ENCODE data around the gene SOCS7. TPM values are rescaled to one million over a fixed set of nuclear protein-coding genes. Genes with fewer than 3 reads are reported as not detected.

The SOCS7 gene
- total and polyA plus RNA-seq, 2 experiments from 2014 or later = 5.0 to 29.2 TPM

DNA sequence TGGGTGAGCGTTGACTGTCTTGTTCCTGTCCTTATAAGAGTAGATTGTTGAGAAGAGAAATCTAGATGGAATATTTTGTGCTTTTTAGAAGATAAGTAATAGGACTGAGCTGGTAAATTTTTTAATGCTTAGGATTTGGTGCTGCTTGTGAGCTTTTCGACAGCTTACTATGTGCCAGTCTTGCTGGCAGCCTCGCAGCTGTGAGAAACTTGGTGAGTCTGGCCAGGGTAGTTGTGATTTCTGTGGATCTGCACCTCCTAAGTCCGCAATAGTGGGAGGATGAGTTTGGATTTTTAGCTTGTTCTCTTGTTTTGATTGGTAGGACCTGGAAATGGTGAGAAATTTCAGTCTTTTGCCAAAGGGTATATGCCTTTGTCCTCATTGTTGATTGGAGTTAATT, 3.6 kb downstream of the SOCS7 start:
- Histone ChIP-seq H3F3A (replicated peaks; ENCODE audit: low read depth) (peaks cover 17% of the 10 kb centered on the region; the same call in 1 of the 2 replicates), H3K27ac (ENCODE audit: low read depth) (no peak overlapping the region), H4K20me1 (replicated peaks; ENCODE audit: insufficient read depth) (peaks cover 19% of the 10 kb centered on the region), H3K4me2 (no peak overlapping the region), H2AFZ (no peak overlapping the region), H3K27me3 (ENCODE audit: insufficient read depth) (peaks cover 5% of the 10 kb centered on the region; the same call in 1 of the 2 replicates), H3K9me2 (ENCODE audit: insufficient read depth) (no peaks in the 10 kb centered on the region), H3K36me3 (ENCODE audit: insufficient read depth) (no peaks in the 10 kb centered on the region), H3K79me2 (replicated peaks; ENCODE audit: insufficient read depth) (peaks cover 74% of the 10 kb centered on the region), H3K4me3 (no peak overlapping the region), H3K4me1 (ENCODE audit: insufficient read depth) (peaks cover 52% of the 10 kb centered on the region)
- H3K4me3 Mint-ChIP-seq = peak overlapping the region; percentile 8; the same call in 1 of the 3 replicates
- H3K4me1 Mint-ChIP-seq = peaks cover 59% of the 10 kb centered on the region
- DNase-seq (ENCODE audit: low spot score) (no peak), ATAC-seq (no peak)
- peaks cover 6% of the 10 kb centered on the region for H3K27me3 Mint-ChIP-seq (ENCODE audit: insufficient read depth, low read depth, poor library complexity)
- H3K9me3 Mint-ChIP-seq = no peaks in the 10 kb centered on the region
- no peak for TF ChIP-seq POLR2AphosphoS5 (IDR thresholded peaks at IDR 0.05; ENCODE audit: low read depth)
- no peak for TF ChIP-seq ZNF331 (CRISPR knock-in tag; IDR thresholded peaks at IDR 0.05; ENCODE audit: low read depth)
- no peak overlapping the region for H3K27ac Mint-ChIP-seq
- no peaks in the 10 kb centered on the region; the same call in 2 of the 3 replicates for H3K36me3 Mint-ChIP-seq (ENCODE audit: low read depth)

- peaks cover 26% of the 10 kb centered on the region for H4K20me1 ChIP-seq (replicated peaks; ENCODE audit: insufficient read depth)
- ATAC-seq = no peak
- H3K4me1 Mint-ChIP-seq = peaks cover 69% of the 10 kb centered on the region
Observed at GRCh38 chr17:38357486-38358123, 6.0 kb downstream of the SOCS7 start.

More at GRCh38 chr17:38357486-38358123, 6.0 kb downstream of the SOCS7 start:
- H2AFZ ChIP-seq = no peak overlapping the region
- H3F3A ChIP-seq (replicated peaks; ENCODE audit: low read depth) = peaks cover 13% of the 10 kb centered on the region; the same call in 1 of the 2 replicates
- Mint-ChIP-seq H3K27ac (no peak overlapping the region), H3K9me3 (no peaks in the 10 kb centered on the region), H3K4me3 (no peak overlapping the region), H3K27me3 (ENCODE audit: insufficient read depth, low read depth, poor library complexity) (peaks cover 3% of the 10 kb centered on the region), H3K36me3 (ENCODE audit: low read depth) (peaks cover 4% of the 10 kb centered on the region)
- H3K27ac ChIP-seq (ENCODE audit: low read depth) = no peak overlapping the region
- H3K4me2 ChIP-seq = no peak overlapping the region
- H3K4me1 ChIP-seq (ENCODE audit: insufficient read depth) = peaks cover 58% of the 10 kb centered on the region
- H3K4me3 ChIP-seq = no peak overlapping the region
- H3K27me3 ChIP-seq (ENCODE audit: insufficient read depth) = peaks cover 5% of the 10 kb centered on the region; the same call in 1 of the 2 replicates
- peaks cover 98% of the 10 kb centered on the region for H3K79me2 ChIP-seq (replicated peaks; ENCODE audit: insufficient read depth)
- DNase-seq (ENCODE audit: low spot score) = no peak
- TF ChIP-seq, protein P1, sequence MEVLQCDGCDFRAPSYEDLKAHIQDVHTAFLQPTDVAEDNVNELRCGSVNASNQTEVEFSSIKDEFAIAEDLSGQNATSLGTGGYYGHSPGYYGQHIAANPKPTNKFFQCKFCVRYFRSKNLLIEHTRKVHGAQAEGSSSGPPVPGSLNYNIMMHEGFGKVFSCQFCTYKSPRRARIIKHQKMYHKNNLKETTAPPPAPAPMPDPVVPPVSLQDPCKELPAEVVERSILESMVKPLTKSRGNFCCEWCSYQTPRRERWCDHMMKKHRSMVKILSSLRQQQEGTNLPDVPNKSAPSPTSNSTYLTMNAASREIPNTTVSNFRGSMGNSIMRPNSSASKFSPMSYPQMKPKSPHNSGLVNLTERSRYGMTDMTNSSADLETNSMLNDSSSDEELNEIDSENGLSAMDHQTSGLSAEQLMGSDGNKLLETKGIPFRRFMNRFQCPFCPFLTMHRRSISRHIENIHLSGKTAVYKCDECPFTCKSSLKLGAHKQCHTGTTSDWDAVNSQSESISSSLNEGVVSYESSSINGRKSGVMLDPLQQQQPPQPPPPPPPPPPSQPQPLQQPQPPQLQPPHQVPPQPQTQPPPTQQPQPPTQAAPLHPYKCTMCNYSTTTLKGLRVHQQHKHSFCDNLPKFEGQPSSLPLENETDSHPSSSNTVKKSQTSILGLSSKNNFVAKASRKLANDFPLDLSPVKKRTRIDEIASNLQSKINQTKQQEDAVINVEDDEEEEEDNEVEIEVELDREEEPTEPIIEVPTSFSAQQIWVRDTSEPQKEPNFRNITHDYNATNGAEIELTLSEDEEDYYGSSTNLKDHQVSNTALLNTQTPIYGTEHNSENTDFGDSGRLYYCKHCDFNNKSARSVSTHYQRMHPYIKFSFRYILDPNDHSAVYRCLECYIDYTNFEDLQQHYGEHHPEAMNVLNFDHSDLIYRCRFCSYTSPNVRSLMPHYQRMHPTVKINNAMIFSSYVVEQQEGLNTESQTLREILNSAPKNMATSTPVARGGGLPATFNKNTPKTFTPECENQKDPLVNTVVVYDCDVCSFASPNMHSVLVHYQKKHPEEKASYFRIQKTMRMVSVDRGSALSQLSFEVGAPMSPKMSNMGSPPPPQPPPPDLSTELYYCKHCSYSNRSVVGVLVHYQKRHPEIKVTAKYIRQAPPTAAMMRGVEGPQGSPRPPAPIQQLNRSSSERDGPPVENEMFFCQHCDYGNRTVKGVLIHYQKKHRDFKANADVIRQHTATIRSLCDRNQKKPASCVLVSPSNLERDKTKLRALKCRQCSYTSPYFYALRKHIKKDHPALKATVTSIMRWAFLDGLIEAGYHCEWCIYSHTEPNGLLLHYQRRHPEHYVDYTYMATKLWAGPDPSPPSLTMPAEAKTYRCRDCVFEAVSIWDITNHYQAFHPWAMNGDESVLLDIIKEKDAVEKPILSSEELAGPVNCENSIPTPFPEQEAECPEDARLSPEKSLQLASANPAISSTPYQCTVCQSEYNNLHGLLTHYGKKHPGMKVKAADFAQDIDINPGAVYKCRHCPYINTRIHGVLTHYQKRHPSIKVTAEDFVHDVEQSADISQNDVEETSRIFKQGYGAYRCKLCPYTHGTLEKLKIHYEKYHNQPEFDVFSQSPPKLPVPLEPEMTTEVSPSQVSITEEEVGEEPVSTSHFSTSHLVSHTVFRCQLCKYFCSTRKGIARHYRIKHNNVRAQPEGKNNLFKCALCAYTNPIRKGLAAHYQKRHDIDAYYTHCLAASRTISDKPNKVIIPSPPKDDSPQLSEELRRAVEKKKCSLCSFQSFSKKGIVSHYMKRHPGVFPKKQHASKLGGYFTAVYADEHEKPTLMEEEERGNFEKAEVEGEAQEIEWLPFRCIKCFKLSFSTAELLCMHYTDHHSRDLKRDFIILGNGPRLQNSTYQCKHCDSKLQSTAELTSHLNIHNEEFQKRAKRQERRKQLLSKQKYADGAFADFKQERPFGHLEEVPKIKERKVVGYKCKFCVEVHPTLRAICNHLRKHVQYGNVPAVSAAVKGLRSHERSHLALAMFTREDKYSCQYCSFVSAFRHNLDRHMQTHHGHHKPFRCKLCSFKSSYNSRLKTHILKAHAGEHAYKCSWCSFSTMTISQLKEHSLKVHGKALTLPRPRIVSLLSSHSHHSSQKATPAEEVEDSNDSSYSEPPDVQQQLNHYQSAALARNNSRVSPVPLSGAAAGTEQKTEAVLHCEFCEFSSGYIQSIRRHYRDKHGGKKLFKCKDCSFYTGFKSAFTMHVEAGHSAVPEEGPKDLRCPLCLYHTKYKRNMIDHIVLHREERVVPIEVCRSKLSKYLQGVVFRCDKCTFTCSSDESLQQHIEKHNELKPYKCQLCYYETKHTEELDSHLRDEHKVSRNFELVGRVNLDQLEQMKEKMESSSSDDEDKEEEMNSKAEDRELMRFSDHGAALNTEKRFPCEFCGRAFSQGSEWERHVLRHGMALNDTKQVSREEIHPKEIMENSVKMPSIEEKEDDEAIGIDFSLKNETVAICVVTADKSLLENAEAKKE (CRISPR knock-in tag; IDR thresholded peaks at IDR 0.05) = no peak
- no peak for TF ChIP-seq ETS1 (IDR thresholded peaks at IDR 0.05)
- no peak for TF ChIP-seq JUNB (IDR thresholded peaks at IDR 0.05; ENCODE audit: unreplicated experiment)
- TF ChIP-seq ZNF114 (CRISPR knock-in tag; IDR thresholded peaks at IDR 0.05) = no peak
- TF ChIP-seq ZNF331 (CRISPR knock-in tag; IDR thresholded peaks at IDR 0.05; ENCODE audit: low read depth) = no peak
- no peak for TF ChIP-seq STAT1 (IDR thresholded peaks at IDR 0.05; ENCODE audit: unreplicated experiment)
- TF ChIP-seq CREB1 (CRISPR knock-in tag; IDR thresholded peaks at IDR 0.05; ENCODE audit: low read depth) = no peak
- TF ChIP-seq POLR2AphosphoS5 (IDR thresholded peaks at IDR 0.05; ENCODE audit: low read depth) = no peak
- TF ChIP-seq NANOG (IDR thresholded peaks at IDR 0.05; ENCODE audit: borderline replicate concordance) = no peak
- no peak for TF ChIP-seq EZH2phosphoT487 (IDR thresholded peaks at IDR 0.05; ENCODE audit: unreplicated experiment)
- H3K9me2 ChIP-seq (ENCODE audit: insufficient read depth) = no peaks in the 10 kb centered on the region
- no peaks in the 10 kb centered on the region for H3K36me3 ChIP-seq (ENCODE audit: insufficient read depth)
